Prostate gland (tissue), 2 donors: ENCODE measurements around the gene BEST4. TPM values are rescaled to one million over a fixed set of nuclear protein-coding genes. Genes with fewer than 3 reads are reported as not detected.
A peak's percentile ranks its signal among the peaks of the same experiment; 100 is the strongest.

Experiments
- DNase-seq: peaks from one replicate; pipeline ENCODE4 v3.0.0-alpha.2; 2019; ENCODE audit warnings: low spot score
- H3K27ac ChIP-seq, 2 donors: fragments of 200-600 bp; sonication (generic); 2 replicates each; pipeline ENCODE4 v1.5.1; 2017 to 2019
- H3K27me3 ChIP-seq: fragments of 200-600 bp; sonication (generic); replicated peaks from 2 replicates; pipeline ENCODE4 v1.5.1; 2019; ENCODE audit not compliant: insufficient read depth
- H3K36me3 ChIP-seq, 2 donors: fragments of 200-600 bp; sonication (generic); 1 replicate in 1 of 2; 2 replicates in 1 of 2; pipeline versions ENCODE4 v1.5.1 to v1.8.1; 2017 to 2019
- H3K4me1 ChIP-seq: fragments of 200-600 bp; sonication (generic); replicated peaks from 2 replicates; pipeline ENCODE4 v1.5.1; 2019
- H3K4me3 ChIP-seq, 2 donors: fragments of 200-600 bp; sonication (generic); 2 replicates each; pipeline ENCODE4 v1.5.1; 2017 to 2019
- H3K9me3 ChIP-seq: fragments of 200-600 bp; sonication (generic); 2 replicates; pipeline ENCODE4 v1.5.1; 2017
- POLR2A ChIP-seq: fragments of 450-650 bp; IDR thresholded peaks from one replicate; pipeline ENCODE4 v1.6.1; 2016; ENCODE audit warnings: antibody characterized with exemption, mild to moderate bottlenecking
- POLR2AphosphoS5 ChIP-seq: sonication (generic); formaldehyde crosslinking; IDR thresholded peaks from one replicate; pipeline ENCODE4 v1.6.1; 2017; ENCODE audit warnings: antibody characterized with exemption
- WGBS: methylation state at CpG from one replicate; pipeline ENCODE4 v1.1.5; 2018; 5-methylcytosine and 5-hydroxymethylcytosine counted together
- intact Hi-C: fragments of 100-400 bp; cut with DNase I; formaldehyde crosslinking; loops from one replicate; pipeline ENCODE4 v1.14.2; 2022
- total RNA-seq, 2 donors: library from RNA; depleted of rRNA; stranded (reverse); fragments of >200 nt; gene quantifications; one replicate each; pipeline ENCODE4 v1.1.0, GENCODE V29; 2016
- TF ChIP-seq, protein P1 (sequence below), 4 experiments: fragments of 200-600 bp in 2 of 4; fragments of 450-650 bp in 2 of 4; sonication (generic) in 2 of 4; IDR thresholded peaks; 1 replicate in 3 of 4; 2 replicates in 1 of 4; pipeline ENCODE4 v1.5.1; 2016 to 2019; ENCODE audit warnings: antibody characterized with exemption in 4 of 4, mild to moderate bottlenecking in 2 of 4, moderate library complexity in 2 of 4

The BEST4 gene
- total RNA-seq, 2 donors from 2014 or later = not detected

DNA sequence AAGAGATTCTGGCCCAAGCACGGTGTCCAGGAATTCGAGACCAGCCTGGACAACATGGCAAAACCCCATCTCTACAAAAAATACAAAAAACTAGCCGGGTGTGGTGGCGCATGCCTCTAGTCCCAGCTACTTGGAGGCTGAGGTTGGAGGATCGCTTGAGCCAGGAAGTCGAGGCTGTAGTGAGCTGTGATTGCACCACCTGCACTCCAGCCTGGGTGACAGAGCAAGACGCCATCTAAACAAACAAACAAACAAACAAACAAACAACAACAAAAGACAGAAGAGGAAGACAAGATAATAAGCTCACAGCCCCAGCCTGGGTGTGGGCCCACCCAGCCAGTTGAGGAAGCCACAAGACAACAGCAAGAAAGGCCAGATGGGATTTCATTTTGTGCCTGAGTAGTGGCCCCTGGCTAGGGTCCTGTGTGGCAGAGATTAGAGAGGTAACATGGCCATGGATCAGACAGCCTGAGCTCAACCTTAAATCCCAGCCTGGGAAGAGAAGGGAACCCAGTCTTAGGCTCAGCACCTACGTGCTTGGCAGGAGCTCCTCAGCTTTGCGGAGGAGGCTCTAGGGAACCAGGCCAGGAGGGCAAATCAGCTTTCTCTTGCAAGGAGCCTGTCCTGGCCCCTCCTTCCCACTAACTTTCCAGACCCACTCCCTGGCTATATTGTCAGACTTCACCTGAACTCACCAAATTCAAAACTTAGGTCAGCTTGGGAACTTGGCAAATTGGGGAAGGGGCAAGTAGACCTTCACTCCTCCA is 4.9 kb upstream of the BEST4 start:
- 90% methylated on average over 9 of the region's 9 CpGs for WGBS
- TF ChIP-seq POLR2AphosphoS5 (no peak), POLR2A (no peak)
- TF ChIP-seq, protein P1, sequence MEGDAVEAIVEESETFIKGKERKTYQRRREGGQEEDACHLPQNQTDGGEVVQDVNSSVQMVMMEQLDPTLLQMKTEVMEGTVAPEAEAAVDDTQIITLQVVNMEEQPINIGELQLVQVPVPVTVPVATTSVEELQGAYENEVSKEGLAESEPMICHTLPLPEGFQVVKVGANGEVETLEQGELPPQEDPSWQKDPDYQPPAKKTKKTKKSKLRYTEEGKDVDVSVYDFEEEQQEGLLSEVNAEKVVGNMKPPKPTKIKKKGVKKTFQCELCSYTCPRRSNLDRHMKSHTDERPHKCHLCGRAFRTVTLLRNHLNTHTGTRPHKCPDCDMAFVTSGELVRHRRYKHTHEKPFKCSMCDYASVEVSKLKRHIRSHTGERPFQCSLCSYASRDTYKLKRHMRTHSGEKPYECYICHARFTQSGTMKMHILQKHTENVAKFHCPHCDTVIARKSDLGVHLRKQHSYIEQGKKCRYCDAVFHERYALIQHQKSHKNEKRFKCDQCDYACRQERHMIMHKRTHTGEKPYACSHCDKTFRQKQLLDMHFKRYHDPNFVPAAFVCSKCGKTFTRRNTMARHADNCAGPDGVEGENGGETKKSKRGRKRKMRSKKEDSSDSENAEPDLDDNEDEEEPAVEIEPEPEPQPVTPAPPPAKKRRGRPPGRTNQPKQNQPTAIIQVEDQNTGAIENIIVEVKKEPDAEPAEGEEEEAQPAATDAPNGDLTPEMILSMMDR (IDR thresholded peaks at IDR 0.05) = no peak
- no peak overlapping the region for H3K27ac ChIP-seq
- H3K4me1 ChIP-seq = no peaks in the 10 kb centered on the region
- no peaks in the 10 kb centered on the region for H3K9me3 ChIP-seq
- H3K4me3 ChIP-seq = no peak overlapping the region
- no peaks in the 10 kb centered on the region for H3K27me3 ChIP-seq
- DNase-seq = no peak
- no peaks in the 10 kb centered on the region for H3K36me3 ChIP-seq
- intact Hi-C loops = no loop called here

DNA sequence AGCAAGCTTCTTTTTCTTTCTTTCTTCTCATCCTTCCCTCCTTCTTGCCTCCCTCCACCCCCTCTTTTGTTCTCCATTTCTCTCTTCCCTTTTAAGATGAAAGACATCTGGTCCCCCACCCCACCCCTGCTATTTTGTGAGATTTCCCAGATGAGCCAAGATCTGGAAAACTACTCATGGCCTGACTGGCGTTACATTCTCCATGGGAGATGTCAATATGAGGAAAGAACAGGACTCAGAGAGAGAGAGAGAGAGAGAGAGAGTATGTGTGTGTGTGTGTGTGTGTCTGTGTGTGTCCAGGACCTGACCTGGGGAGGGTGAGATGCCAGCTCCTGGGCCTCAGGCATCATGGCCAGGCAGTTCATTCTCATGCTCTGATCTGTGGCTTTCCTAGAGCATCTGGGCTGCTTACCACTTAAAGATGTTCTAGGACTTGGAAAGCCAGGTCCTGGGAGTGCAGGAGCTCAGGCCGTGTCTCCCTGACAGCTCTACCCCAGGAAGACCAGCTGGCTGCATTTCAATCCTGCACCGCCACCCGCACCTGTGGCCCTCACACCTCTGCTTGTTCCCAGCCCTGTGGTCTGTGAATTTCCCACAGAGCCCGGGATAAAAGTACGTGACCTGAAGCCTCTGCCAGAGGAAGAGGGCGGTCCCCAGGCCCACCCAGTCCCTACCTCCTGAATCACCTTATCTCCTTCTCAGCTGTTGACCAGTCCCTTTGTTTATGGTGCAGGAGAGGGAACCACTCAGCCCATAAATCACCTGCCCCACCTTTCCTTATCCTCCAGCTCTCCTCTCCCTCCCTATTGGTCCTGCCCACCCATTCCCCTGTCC is 3.2 kb upstream of the BEST4 start:
- Histone ChIP-seq H3K27me3 (no peaks in the 10 kb centered on the region), H3K9me3 (no peaks in the 10 kb centered on the region), H3K27ac (no peak overlapping the region), H3K36me3 (no peaks in the 10 kb centered on the region), H3K4me3 (no peak overlapping the region), H3K4me1 (no peaks in the 10 kb centered on the region)
- intact Hi-C loops = no loop called here
- 71% methylated on average over 7 of the region's 7 CpGs for WGBS
- no peak for DNase-seq
- no peak for TF ChIP-seq POLR2A

DNA sequence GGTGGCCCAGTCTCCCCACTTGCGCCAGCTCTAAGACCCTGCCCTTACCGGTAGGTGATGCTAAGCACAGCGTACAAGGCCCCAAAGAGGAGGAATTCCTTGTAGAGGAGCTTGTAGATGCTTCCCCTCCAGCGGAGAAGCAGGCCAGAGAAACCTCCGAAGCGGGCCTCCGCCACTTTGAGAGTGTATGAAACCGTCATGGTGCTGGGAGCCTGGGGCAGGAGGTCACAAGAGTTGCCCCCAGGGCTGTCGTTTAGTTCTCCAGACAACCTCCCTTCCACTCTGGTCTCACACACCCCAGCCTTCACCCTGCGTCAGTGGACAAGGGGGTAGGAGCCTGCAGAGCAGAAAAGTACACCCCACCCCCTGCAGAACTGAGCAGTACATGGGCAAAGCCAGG is 464 bp downstream of the BEST4 start:
- Histone ChIP-seq H3K9me3 (no peaks in the 10 kb centered on the region), H3K4me1 (no peaks in the 10 kb centered on the region), H3K27me3 (no peaks in the 10 kb centered on the region), H3K27ac (no peak overlapping the region), H3K36me3 (no peaks in the 10 kb centered on the region), H3K4me3 (no peak overlapping the region)
- intact Hi-C loops = loop anchor here (5.0 kb wide), 1 partner anchor 55 kb away; the partner anchor contains the start of gene RNU5D-1
- TF ChIP-seq, protein P1 (IDR thresholded peaks at IDR 0.05) = no peak
- TF ChIP-seq POLR2A (no peak), POLR2AphosphoS5 (no peak)
- DNase-seq = no peak
- WGBS = 97% methylated on average over 10 of the region's 10 CpGs

DNA sequence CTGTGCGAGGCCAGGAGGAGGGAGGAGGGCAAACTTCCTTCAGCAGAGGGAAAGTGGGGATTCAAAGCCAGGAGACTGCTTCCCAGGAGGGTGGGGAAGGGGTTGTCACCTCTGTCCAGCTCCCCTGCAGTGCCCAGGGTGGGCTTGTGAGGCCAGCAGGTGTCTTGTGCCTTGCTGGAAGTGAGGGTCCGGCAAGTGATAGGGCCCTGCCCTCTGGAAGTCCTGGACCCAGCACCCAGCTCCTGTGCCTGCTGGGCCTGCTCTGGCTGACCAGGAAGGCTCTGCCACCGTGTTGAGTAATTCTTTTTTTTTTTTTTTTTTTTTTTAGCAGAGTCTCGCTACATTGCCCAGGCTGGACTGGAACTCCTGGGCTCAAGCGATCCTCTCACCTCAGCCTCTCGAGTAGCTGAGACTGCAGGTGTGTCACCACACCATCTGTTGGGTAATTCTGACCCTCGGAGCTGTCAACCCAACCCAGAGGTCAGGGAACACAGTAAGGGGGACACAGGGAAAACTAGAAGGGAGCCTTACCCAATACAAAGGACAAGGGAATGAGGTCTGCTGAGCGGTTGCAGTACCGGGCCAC is 1.0 kb downstream of the BEST4 start:
- Histone ChIP-seq H3K27me3 (no peaks in the 10 kb centered on the region), H3K36me3 (no peaks in the 10 kb centered on the region), H3K4me3 (no peak overlapping the region), H3K4me1 (no peaks in the 10 kb centered on the region), H3K27ac (peak overlapping the region in 1 of 2 donors; percentile 24), H3K9me3 (no peaks in the 10 kb centered on the region)
- intact Hi-C loops = loop anchor here (5.0 kb wide), 1 partner anchor 55 kb away; the partner anchor contains the start of gene RNU5D-1
- TF ChIP-seq, protein P1 (IDR thresholded peaks at IDR 0.05) = no peak
- TF ChIP-seq POLR2A (no peak), POLR2AphosphoS5 (no peak)
- no peak for DNase-seq
- WGBS = 82% methylated on average over 9 of the region's 9 CpGs

DNA sequence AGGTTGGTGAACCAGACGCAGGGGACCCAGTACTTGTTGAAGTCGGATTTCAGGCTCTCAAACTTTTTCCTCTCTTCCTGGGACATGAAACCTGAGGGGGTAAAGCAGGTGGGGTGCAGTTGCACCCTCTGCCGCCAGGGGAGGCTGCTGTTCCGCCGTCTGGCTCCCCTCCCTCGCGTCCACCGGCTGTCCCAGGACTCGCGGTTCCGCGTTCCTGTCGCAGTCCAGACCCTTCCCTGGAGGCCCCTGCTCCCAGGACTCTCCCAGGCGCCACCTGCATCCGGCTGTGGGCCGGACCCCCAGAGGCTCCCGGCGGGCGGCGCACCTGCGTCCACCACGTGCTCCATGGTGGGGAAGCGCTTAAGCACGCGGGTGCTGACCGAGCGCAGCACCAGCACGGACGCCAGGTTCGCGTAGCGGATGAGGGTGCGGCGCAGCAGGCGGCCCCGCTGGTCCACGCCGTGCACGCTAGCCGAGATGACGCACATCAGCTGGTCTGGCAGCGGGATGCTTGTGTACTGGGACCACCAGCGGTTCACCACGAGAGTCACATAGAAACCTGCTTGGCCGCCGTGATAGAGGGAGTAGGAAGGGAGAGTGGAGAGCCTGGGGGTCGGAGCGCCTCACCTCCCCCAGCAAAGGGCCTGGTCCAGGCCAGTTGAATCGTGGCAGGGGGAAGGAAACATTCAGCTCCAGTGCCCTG is 1.7 kb downstream of the BEST4 start:
- Histone ChIP-seq H3K4me3 (peak overlapping the region; percentile 21 to 31), H3K4me1 (no peaks in the 10 kb centered on the region), H3K9me3 (no peaks in the 10 kb centered on the region), H3K36me3 (no peaks in the 10 kb centered on the region), H3K27me3 (no peaks in the 10 kb centered on the region), H3K27ac (peak overlapping the region in 1 of 2 donors; percentile 24)
- peak; percentile 54 for DNase-seq
- WGBS = 9% methylated on average over 22 of the region's 49 CpGs
- intact Hi-C loops = loop anchor here (5.0 kb wide), 1 partner anchor 54 kb away; the partner anchor contains the start of gene RNU5D-1
- TF ChIP-seq, protein P1 (IDR thresholded peaks at IDR 0.05) = peak; percentile 91 to 99 (median 96)
- TF ChIP-seq POLR2AphosphoS5 (peak; percentile 47), POLR2A (no peak)
